GM12878 (cell line): ENCODE results near the gene CNST. TPM values are rescaled to one million over a fixed set of nuclear protein-coding genes. Genes with fewer than 3 reads are reported as not detected.

ENCODE experiments used
- ATAC-seq: fragments of 200-7000 bp; cut with Tn5 transposase; 3 replicates; pipeline ENCODE4 v1.9.1; 2020; ENCODE audit warnings: mild to moderate bottlenecking, moderate library complexity
- BruUV-seq: library from RNA; stranded (reverse); fragments of 400-500 nt; replicated peaks from 2 replicates; lab custom pipeline; 2021; lab: Mats Ljungman, UMichigan
- CTCF ChIA-PET: fragments of 300-600 bp; sonication (Branson Sonifier 250); formaldehyde crosslinking; extraction: SDS; loops from one replicate; lab custom pipeline; 2021; ENCODE audit warnings: inconsistent platforms; lab: Yijun Ruan, JAX
- POLR2A ChIA-PET: fragments of 350-600 bp; formaldehyde crosslinking; extraction: SDS; loops from one replicate; lab custom pipeline; 2021; ENCODE audit warnings: inconsistent platforms; lab: Charles Lee
- RAD21 ChIA-PET: fragments of 300-600 bp; sonication (Branson Sonifier 250); formaldehyde crosslinking; loops from one replicate; lab custom pipeline; 2023; ENCODE audit warnings: antibody characterized with exemption; ENCODE audit not compliant: unreplicated experiment; lab: Charles Lee
- SMC1A ChIA-PET: fragments of 300-600 bp; sonication (Branson Sonifier 250); formaldehyde crosslinking; loops from one replicate; lab custom pipeline; 2023; ENCODE audit not compliant: unreplicated experiment, uncharacterized antibody; lab: Charles Lee
- DNase-seq: peaks from one replicate; pipeline ENCODE4 v3.0.0-alpha.2; 2011; ENCODE audit warnings: low read depth, low spot score
- FAIRE-seq: peaks from 3 replicates; lab custom pipeline; 2011; peaks lifted over from hg19 to GRCh38; lab: Jason Lieb, UNC
- H2AFZ ChIP-seq: 2 replicates; pipeline ENCODE4 v1.6.0; 2011; ENCODE audit warnings: low read depth, low read length, control low read depth; ENCODE audit not compliant: control insufficient read depth
- H3K27ac ChIP-seq: 2 replicates; pipeline ENCODE4 v1.5.1; 2011; ENCODE audit warnings: control low read depth; ENCODE audit not compliant: control insufficient read depth, insufficient read depth
- H3K27me3 ChIP-seq, 2 experiments: replicated peaks in 1 of 2; 2 replicates each; pipeline versions ENCODE4 v1.6.0 to v1.6.1; 2011; ENCODE audit warnings: low read length in 1 of 2; ENCODE audit not compliant: control insufficient read depth in 2 of 2, insufficient read depth in 2 of 2
- H3K36me3 ChIP-seq, 2 experiments: 2 replicates each; pipeline ENCODE4 v1.5.1; 2011; ENCODE audit warnings: low read length in 1 of 2; ENCODE audit not compliant: control insufficient read depth in 2 of 2, insufficient read depth in 2 of 2
- H3K4me1 ChIP-seq: 2 replicates; pipeline ENCODE4 v1.6.1; 2011; ENCODE audit warnings: mild to moderate bottlenecking, low read length, moderate library complexity, mixed read lengths; ENCODE audit not compliant: control insufficient read depth, insufficient read depth
- H3K4me2 ChIP-seq: 2 replicates; pipeline ENCODE4 v1.6.0; 2011; ENCODE audit warnings: control low read depth; ENCODE audit not compliant: control insufficient read depth, insufficient read depth
- H3K4me3 ChIP-seq: fragments of 200-600 bp; sonication (generic); 2 replicates; pipeline ENCODE4 v1.5.1; 2016
- H3K79me2 ChIP-seq: 2 replicates; pipeline ENCODE4 v1.6.0; 2011; ENCODE audit warnings: low read length; ENCODE audit not compliant: control insufficient read depth, insufficient read depth
- H3K9ac ChIP-seq: 2 replicates; pipeline ENCODE4 v1.8.0; 2011; ENCODE audit warnings: low read length, control low read depth, mixed read lengths; ENCODE audit not compliant: control insufficient read depth, insufficient read depth
- H3K9me3 ChIP-seq: replicated peaks from 3 replicates; pipeline ENCODE4 v1.5.1; 2011; ENCODE audit warnings: mild to moderate bottlenecking, low read length; ENCODE audit not compliant: control insufficient read depth, insufficient read depth
- H4K20me1 ChIP-seq: 2 replicates; pipeline ENCODE4 v1.6.0; 2011; ENCODE audit not compliant: control insufficient read depth, insufficient read depth
- BRCA1 ChIP-seq: IDR thresholded peaks from 2 replicates; pipeline ENCODE4 v1.6.1; 2011; ENCODE audit warnings: low read depth, low read length, improper control_type of control experiment
- CREB1 ChIP-seq: IDR thresholded peaks from 2 replicates; pipeline ENCODE4 v1.6.1; 2012; ENCODE audit warnings: low read depth, mild to moderate bottlenecking, inconsistent platforms
- EED ChIP-seq: sonication (generic); IDR thresholded peaks from 2 replicates; pipeline ENCODE4 v1.6.1; 2016; ENCODE audit warnings: antibody characterized with exemption, low read depth
- EP300 ChIP-seq, 2 experiments: fragments of 150-350 bp in 1 of 2; IDR thresholded peaks; 2 replicates each; pipeline ENCODE4 v1.6.1; 2011 to 2012; ENCODE audit warnings: low read depth in 2 of 2, low read length in 2 of 2, borderline replicate concordance in 1 of 2, improper control_type of control experiment in 1 of 2, inconsistent platforms in 1 of 2; ENCODE audit not compliant: control insufficient read depth in 1 of 2
- NKRF ChIP-seq: fragments of 450-650 bp; conservative IDR thresholded peaks from 2 replicates; pipeline ENCODE4 v1.6.1; 2017; ENCODE audit warnings: mild to moderate bottlenecking, moderate library complexity
- PBX3 ChIP-seq: IDR thresholded peaks from 2 replicates; pipeline ENCODE4 v1.6.1; 2011; ENCODE audit warnings: mild to moderate bottlenecking, low read depth, low read length, moderate library complexity; ENCODE audit not compliant: insufficient replicate concordance
- RELB ChIP-seq: fragments of 450-650 bp; IDR thresholded peaks from 2 replicates; pipeline ENCODE4 v1.6.1; 2017; ENCODE audit warnings: low read depth, mild to moderate bottlenecking, moderate library complexity
- REST ChIP-seq: IDR thresholded peaks from 2 replicates; pipeline ENCODE4 v1.6.1; 2012; ENCODE audit warnings: mild to moderate bottlenecking, low read depth, low read length
- SREBF2 ChIP-seq: IDR thresholded peaks from 2 replicates; pipeline ENCODE4 v1.6.1; 2012; ENCODE audit warnings: mild to moderate bottlenecking, low read length
- TARDBP ChIP-seq: IDR thresholded peaks from 2 replicates; pipeline ENCODE4 v1.6.1; 2016; ENCODE audit warnings: borderline replicate concordance
- TCF12 ChIP-seq: IDR thresholded peaks from 2 replicates; pipeline ENCODE4 v1.6.1; 2011; ENCODE audit warnings: low read depth, mild to moderate bottlenecking, low read length
- ZZZ3 ChIP-seq: IDR thresholded peaks from 2 replicates; pipeline ENCODE4 v1.6.1; 2011; ENCODE audit warnings: low read depth; ENCODE audit not compliant: control insufficient read depth, insufficient read length
- WGBS: methylation state at CpG from one replicate; pipeline ENCODE4 v1.1.6; 2016; ENCODE audit warnings: low lambda C conversion rate; ENCODE audit not compliant: insufficient replicate concordance, insufficient coverage; ENCODE audit errors: missing lambda C conversion rate; 5-methylcytosine and 5-hydroxymethylcytosine counted together
- in situ Hi-C: fragments of 300-500 bp; cut with MboI; formaldehyde crosslinking; loops from 9 replicates; pipeline ENCODE4 v1.14.3; 2018; ENCODE audit warnings: mixed read lengths
- intact Hi-C: fragments of 100-400 bp; cut with micrococcal nuclease; formaldehyde crosslinking; loops from one replicate; pipeline ENCODE4 v1.14.2; 2022; ENCODE audit not compliant: unreplicated experiment
- polyA plus RNA-seq, 11 experiments: library from polyadenylated mRNA; depleted of rRNA in 4 of 11; unstranded in 6 of 11; stranded (reverse) in 5 of 11; fragments of >200 nt; fragmentation: Nextera tagmentation in 4 of 11; fragmentation: Illumina TruSeq in 1 of 11; extraction: Ambion mirVana in 4 of 11; extraction: Trizol in 1 of 11; gene quantifications; 1 replicate in 1 of 11; 2 replicates in 10 of 11; pipeline versions ENCODE4 v1.2.1 to v1.2.3, GENCODE V29; 2011 to 2016; ENCODE audit warnings: inconsistent platforms in 2 of 11, missing spikeins in 2 of 11, low read depth in 1 of 11
- total RNA-seq, 4 experiments: library from RNA; depleted of rRNA in 3 of 4; stranded (reverse); fragments of >200 nt in 3 of 4; fragmentation: Illumina TruSeq in 1 of 4; extraction: Trizol in 1 of 4; gene quantifications; 2 replicates each; pipeline versions ENCODE4 v1.2.1 to v1.2.3, GENCODE V29; 2013 to 2021

CNST gene
- total and polyA plus RNA-seq, 10 of the 15 experiments (the other 5 are each of a cell fraction or from before 2014, with no cell fraction given) = 4.8 to 16.2 (median 12.3) TPM

GRCh38 chr1:246642719-246643118 lies 76.5 kb downstream of the CNST start (continued):
- TF ChIP-seq NKRF (no peak), TARDBP (no peak), EED (no peak), ZZZ3 (no peak), RELB (no peak), CREB1 (no peak), PBX3 (no peak)
- TF ChIP-seq, all 136 proteins: peak for 0

GRCh38 chr1:246647113-246647512 lies 80.9 kb downstream of the CNST start:
- FAIRE-seq (no peak), DNase-seq (no peak), ATAC-seq (no peak)
- ChIA-PET CTCF (no interaction called here), RAD21 (no interaction called here), POLR2A (no interaction called here), SMC1A (interaction anchor here (0.7 kb wide), 1 partner anchor 204 kb away, joined by 3 read pairs; no protein-coding TSS in a partner anchor)
- Histone ChIP-seq H3K36me3 (peaks cover 8 to 20% of the 10 kb centered on the region in 2 experiments), H3K4me2 (no peak overlapping the region), H3K9me3 (no peaks in the 10 kb centered on the region), H3K79me2 (no peaks in the 10 kb centered on the region), H3K4me1 (peaks cover 5% of the 10 kb centered on the region), H2AFZ (no peak overlapping the region), H3K27ac (no peak overlapping the region), H3K4me3 (no peak overlapping the region), H3K27me3 (no peaks in the 10 kb centered on the region), H4K20me1 (no peaks in the 10 kb centered on the region), H3K9ac (no peak overlapping the region)
- BruUV-seq = no TSS peak
- 89% methylated on average over 10 of the region's 10 CpGs for WGBS
- in situ Hi-C loops (no loop called here), intact Hi-C loops (no loop called here)
- no peak for TF ChIP-seq TCF12
- no peak for TF ChIP-seq BRCA1
- TF ChIP-seq SREBF2 = no peak
- no peak for TF ChIP-seq REST
- no peak for TF ChIP-seq EP300 (IDR thresholded peaks at IDR 0.05; ENCODE audit: borderline replicate concordance in 1 of 2, control insufficient read depth in 1 of 2, low read depth in 2 of 2, low read length in 2 of 2)
